GM18507 (cell line): ENCODE measurements around the gene CLIP4.
"Not testable (repeated sequence)": the region's sequence is repeated elsewhere in the genome, so short reads cannot be mapped to it uniquely, and the experiment has no call there.

Source experiments
- DNase-seq: peaks from one replicate; pipeline ENCODE4 v3.0.0; 2011; ENCODE audit warnings: low read depth; ENCODE audit not compliant: insufficient read length; ENCODE audit errors: extremely low spot score
- FAIRE-seq: peaks from 2 replicates; lab custom pipeline; 2011; peaks lifted over from hg19 to GRCh38; lab: Jason Lieb, UNC

CLIP4 gene

GRCh38 chr2:29114946-29115609 is at the start of gene CLIP4:
CLIP4 (plus strand) TSS chr2:29115415; CDS start chr2:29121389, 5,974 bp downstream.
- FAIRE-seq (no peak), DNase-seq (peak; percentile 54)

- FAIRE-seq = no peak
- no peak for DNase-seq
These were observed 48.8 kb upstream of the CLIP4 start for GRCh38 chr2:29066271-29066860.

DNA sequence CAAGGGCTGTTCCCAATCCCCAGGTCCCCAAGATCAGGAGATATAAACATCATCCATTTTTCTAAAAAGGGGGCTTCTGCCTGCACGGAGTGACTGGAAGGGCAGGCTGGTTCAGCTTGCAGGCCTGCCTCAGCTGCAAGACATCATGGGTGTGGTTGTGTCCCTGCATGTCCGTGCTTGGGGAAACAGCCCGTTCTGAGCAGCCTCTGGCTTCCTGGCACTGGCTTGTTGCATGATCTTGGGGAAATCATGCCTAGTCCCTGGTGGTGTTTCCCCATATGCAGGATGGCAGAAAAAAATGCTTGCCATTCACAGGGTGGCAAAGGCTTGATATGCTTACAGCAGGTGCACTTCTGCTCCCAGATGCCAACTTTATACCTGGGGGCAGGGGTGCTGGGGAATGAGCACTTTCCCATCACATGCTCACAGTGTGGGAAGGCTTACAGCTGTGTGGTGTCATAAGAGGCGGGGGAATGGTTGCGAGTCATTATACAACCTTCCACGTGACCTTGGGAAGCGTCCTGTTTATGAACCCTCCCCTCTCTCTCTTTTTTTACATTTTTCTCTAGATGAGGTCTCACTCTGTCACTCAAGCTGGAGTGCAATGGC is 48.1 kb upstream of the CLIP4 start:
- DNase-seq (no peak), FAIRE-seq (no peak)

DNA sequence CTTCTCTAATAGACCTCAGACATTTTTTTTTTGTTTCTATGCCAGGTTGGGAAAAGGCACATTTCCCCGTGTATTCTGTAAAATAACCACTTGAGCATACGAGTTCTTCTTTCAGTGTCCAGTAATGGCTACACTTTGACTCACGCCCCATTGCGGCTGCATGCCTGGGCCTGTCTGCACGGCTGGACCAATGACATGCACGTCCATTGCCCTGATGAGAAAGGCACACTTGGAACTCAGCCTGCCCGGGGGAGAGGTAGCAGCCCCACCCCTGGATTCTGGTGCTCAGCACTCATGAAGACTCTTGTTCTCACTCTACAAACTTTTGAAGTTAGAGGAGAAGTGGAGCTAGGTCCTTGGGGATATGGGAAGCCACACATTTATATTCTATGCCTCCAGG is 46.7 kb upstream of the CLIP4 start:
- no peak for DNase-seq
- FAIRE-seq = no peak

GRCh38 chr2:29070526-29070925 is 44.7 kb upstream of the CLIP4 start:
- DNase-seq = no peak
- FAIRE-seq = no peak

DNA sequence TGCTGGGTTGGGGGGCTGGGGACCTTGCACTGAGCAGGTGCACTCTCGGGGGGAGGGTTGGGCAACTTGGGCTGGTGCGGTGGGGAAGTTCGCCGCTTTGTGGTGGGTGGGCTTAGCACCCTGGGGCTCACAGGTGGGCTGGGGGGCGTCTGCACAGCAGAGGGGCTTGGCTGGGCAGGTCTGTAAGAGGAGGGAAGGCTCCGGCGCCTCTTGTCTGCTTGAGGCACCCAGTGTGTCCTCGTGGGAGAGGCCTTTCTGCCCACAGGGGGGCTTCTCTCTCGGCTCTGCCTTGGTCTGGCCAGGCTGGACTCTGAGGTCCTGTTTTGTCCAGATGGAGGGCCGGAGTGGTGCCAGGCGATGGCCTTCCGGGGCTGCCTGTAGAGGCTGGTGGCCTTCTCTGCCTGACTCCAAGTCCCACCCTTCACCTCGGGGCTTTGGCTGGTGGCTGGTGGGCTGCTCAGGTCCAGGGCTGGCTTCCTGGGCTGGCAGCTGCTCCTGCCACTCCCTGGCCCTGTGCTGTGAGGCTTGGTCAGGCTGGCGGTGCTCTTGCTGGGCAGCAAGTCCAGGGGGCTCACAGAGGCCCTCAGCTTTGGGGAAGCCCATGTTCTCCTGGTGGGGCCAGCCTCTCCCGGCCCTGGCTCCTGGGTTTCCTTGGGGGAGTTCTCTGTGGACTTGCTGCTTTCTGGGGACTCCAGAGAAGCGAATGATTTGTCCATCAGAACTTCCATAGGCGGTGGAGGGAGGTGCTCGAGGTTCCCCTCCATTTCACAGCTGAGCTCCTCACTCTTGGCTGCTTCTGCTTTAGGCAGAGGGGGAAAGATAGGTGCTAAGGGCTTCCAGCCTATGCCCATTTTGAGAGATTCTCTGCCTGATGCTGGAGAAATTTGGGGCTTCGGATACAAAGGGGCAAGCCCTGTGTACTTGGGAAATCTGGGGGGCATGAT is 43.9 kb upstream of the CLIP4 start:
- FAIRE-seq (no peak), DNase-seq (no peak)

- no peak for DNase-seq
- FAIRE-seq = no peak
These were observed 43.0 kb upstream of the CLIP4 start for GRCh38 chr2:29072251-29072650.

DNA sequence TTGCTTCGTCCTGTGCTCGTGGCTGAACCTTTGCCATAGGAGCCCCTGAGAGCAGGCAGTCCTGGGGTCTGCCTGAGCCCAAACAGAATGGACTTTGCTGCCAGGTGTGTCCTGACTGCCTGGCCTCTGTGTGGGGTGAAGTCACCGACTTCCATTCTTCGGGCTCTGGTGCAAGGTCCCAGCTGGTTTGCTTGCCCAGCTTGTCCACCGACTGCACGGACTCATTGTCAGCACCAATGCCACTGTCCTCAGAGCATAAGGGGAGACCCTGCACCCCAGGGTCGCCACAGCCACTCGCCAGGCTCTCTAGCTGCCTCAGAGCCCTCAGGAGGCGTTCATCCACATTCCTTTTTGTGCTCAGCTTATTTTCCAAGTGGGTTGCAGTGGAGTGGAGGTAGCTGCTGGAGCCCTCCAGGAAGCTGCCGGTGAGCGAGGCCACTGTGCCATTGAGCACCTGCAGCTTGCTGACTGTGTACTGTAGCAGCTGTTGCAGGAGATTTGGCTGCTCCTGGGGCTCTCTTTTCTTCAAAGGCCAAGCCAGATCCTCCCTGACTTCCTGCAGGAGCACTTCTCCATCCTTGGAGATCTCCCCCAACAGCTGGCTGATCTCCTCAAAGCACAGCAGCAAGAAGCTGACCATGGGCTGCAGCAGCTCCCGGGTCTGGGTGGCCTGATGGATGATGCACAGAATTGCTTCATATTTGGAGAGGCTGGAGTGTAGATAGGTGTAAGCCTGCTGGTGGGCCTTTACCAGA is 42.1 kb upstream of the CLIP4 start:
- DNase-seq (no peak), FAIRE-seq (no peak)

- DNase-seq (no peak), FAIRE-seq (peak; percentile 56)
These were observed 41.3 kb upstream of the CLIP4 start for GRCh38 chr2:29073933-29074332.

DNA sequence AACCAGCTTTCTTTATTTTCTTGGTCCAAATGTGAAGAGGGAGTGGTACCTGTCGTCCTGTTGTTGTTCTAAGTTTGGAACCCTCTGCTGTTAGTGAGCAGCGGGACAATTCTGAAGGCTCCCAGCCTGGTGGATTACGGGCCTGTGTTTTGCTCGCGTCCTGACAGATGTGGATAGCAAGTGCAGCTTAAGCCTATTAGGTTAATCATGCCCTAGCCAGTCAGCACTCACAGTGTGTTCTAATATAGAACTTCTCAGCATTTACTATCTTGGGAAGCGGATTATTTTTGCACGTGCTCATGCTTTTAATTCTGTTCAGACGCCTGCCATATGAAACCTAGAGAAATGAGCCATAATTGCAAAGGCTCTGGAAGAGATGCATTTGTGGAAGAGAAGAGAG is 40.8 kb upstream of the CLIP4 start, which contains the start of gene PCARE:
PCARE (minus strand) TSS at position 113 of the 400 bp plus-strand sequence. CDS start 262 bp downstream, outside the sequence.
- FAIRE-seq = no peak
- DNase-seq = no peak

GRCh38 chr2:29075894-29076705 is 39.1 kb upstream of the CLIP4 start:
- DNase-seq (no peak), FAIRE-seq (no peak)

GRCh38 chr2:29079887-29080286 is 35.3 kb upstream of the CLIP4 start:
- FAIRE-seq (no peak), DNase-seq (no peak)

GRCh38 chr2:29080886-29081743 is 34.1 kb upstream of the CLIP4 start:
- DNase-seq = no peak
- no peak for FAIRE-seq

- DNase-seq = no peak
These were observed 32.3 kb upstream of the CLIP4 start for GRCh38 chr2:29082804-29083495.

GRCh38 chr2:29084554-29084953 is 30.7 kb upstream of the CLIP4 start:
- DNase-seq = no peak
- FAIRE-seq = peak; percentile 21

More at GRCh38 chr2:29082804-29083495, 32.3 kb upstream of the CLIP4 start:
- FAIRE-seq = peak; percentile 83

DNA sequence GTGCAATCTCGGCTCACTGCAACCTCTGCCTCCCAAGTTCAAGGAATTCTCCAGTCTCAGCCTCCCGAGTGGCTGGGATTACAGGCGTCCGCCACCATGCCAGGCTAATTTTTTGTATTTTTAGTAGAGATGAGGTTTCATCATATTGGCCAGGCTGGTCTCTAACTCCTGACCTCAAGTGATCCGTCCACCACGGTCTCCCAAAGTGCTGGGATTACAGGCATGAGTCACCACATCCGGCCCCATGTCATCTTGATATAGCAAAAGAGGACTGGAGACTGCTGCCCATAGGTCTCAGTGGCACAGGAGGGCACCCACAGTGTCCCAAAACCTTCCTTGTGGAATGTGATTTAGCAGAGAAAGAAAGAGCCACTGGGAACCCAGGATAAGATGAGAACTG is 24.9 kb upstream of the CLIP4 start:
- not testable (repeated sequence) for FAIRE-seq

DNA sequence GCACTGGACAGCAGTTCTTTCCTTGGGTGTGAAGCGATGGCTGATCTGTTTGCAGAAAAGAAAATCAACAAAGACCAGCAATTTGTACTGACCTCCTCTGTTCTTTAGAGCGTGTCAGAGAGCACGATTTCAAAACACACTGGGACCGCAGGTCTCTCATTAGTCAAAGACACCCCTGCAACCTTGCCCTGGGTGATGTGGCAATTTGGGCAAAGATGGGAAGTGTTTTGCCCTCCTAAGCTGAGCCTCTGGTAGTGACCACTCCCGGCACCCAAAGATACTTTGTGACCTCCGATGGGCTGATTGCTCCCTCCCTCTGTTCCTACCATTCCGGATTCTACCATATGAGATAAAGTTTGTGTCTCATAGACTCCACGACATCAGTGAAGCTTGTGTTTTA is 18.2 kb upstream of the CLIP4 start:
- FAIRE-seq (no peak), DNase-seq (no peak)

More for the DNA sequence above, 24.9 kb upstream of the CLIP4 start:
- not testable (repeated sequence) for DNase-seq
